ENCODE measurements around the gene TIAM2. TPM values are rescaled to one million over a fixed set of nuclear protein-coding genes. Genes with fewer than 3 reads are reported as not detected.
A peak's percentile ranks its signal among the peaks of the same experiment; 100 is the strongest.

The TIAM2 gene
- total RNA-seq, 1 experiment from 2014 or later = 11.3 TPM

GRCh38 chr6:155272353-155273232 is 277.5 kb downstream of the TIAM2 start:
- in situ Hi-C loops (cut with HindIII; ENCODE audit: low pct_unique_long_range_greater_than_20kb, low sequenced_read_pairs) = no loop called here
- DNase-seq (ENCODE audit: low read depth) = no peak

GRCh38 chr6:155273431-155273830 is 278.3 kb downstream of the TIAM2 start:
- in situ Hi-C loops (cut with HindIII; ENCODE audit: low pct_unique_long_range_greater_than_20kb, low sequenced_read_pairs) = no loop called here
- peak; percentile 24 for DNase-seq (ENCODE audit: low read depth)

- in situ Hi-C loops (cut with HindIII; ENCODE audit: low pct_unique_long_range_greater_than_20kb, low sequenced_read_pairs) = no loop called here
- no peak for DNase-seq (ENCODE audit: low read depth)
Measured at GRCh38 chr6:155274106-155274505, 279.0 kb downstream of the TIAM2 start.

GRCh38 chr6:155274533-155274932 is 279.4 kb downstream of the TIAM2 start:
- in situ Hi-C loops (cut with HindIII; ENCODE audit: low pct_unique_long_range_greater_than_20kb, low sequenced_read_pairs) = no loop called here
- DNase-seq (ENCODE audit: low read depth) = no peak

GRCh38 chr6:155275808-155276480 is 280.8 kb downstream of the TIAM2 start:
- no peak for DNase-seq (ENCODE audit: low read depth)
- in situ Hi-C loops (cut with HindIII; ENCODE audit: low pct_unique_long_range_greater_than_20kb, low sequenced_read_pairs) = no loop called here

GRCh38 chr6:155276638-155277037 is 281.5 kb downstream of the TIAM2 start:
- in situ Hi-C loops (cut with HindIII; ENCODE audit: low pct_unique_long_range_greater_than_20kb, low sequenced_read_pairs) = no loop called here
- DNase-seq (ENCODE audit: low read depth) = no peak

GRCh38 chr6:155278319-155279049 is 283.4 kb downstream of the TIAM2 start:
- DNase-seq (ENCODE audit: low read depth) = no peak
- in situ Hi-C loops (cut with HindIII; ENCODE audit: low pct_unique_long_range_greater_than_20kb, low sequenced_read_pairs) = no loop called here

GRCh38 chr6:155284775-155285174 is 289.7 kb downstream of the TIAM2 start:
- in situ Hi-C loops (cut with HindIII; ENCODE audit: low pct_unique_long_range_greater_than_20kb, low sequenced_read_pairs) = no loop called here

GRCh38 chr6:155287762-155288161 is 292.6 kb downstream of the TIAM2 start:
- no peak for DNase-seq (ENCODE audit: low read depth)
- in situ Hi-C loops (cut with HindIII; ENCODE audit: low pct_unique_long_range_greater_than_20kb, low sequenced_read_pairs) = no loop called here

More at GRCh38 chr6:155284775-155285174, 289.7 kb downstream of the TIAM2 start:
- no peak for DNase-seq (ENCODE audit: low read depth)

GRCh38 chr6:155290491-155290890 is 295.4 kb downstream of the TIAM2 start:
- in situ Hi-C loops (cut with HindIII; ENCODE audit: low pct_unique_long_range_greater_than_20kb, low sequenced_read_pairs) = no loop called here
- no peak for DNase-seq (ENCODE audit: low read depth)

GRCh38 chr6:155291291-155291690 is 296.2 kb downstream of the TIAM2 start:
- no peak for DNase-seq (ENCODE audit: low read depth)
- in situ Hi-C loops (cut with HindIII; ENCODE audit: low pct_unique_long_range_greater_than_20kb, low sequenced_read_pairs) = no loop called here

GRCh38 chr6:155292711-155293110 is 297.6 kb downstream of the TIAM2 start:
- DNase-seq (ENCODE audit: low read depth) = no peak
- in situ Hi-C loops (cut with HindIII; ENCODE audit: low pct_unique_long_range_greater_than_20kb, low sequenced_read_pairs) = no loop called here

GRCh38 chr6:155297669-155298068 is 302.6 kb downstream of the TIAM2 start:
- in situ Hi-C loops (cut with HindIII; ENCODE audit: low pct_unique_long_range_greater_than_20kb, low sequenced_read_pairs) = no loop called here

GRCh38 chr6:155301867-155302266 is 306.8 kb downstream of the TIAM2 start:
- DNase-seq (ENCODE audit: low read depth) = no peak
- in situ Hi-C loops (cut with HindIII; ENCODE audit: low pct_unique_long_range_greater_than_20kb, low sequenced_read_pairs) = no loop called here

More at GRCh38 chr6:155297669-155298068, 302.6 kb downstream of the TIAM2 start:
- no peak for DNase-seq (ENCODE audit: low read depth)

- no peak for DNase-seq (ENCODE audit: low read depth)
- in situ Hi-C loops (cut with HindIII; ENCODE audit: low pct_unique_long_range_greater_than_20kb, low sequenced_read_pairs) = no loop called here
Measured at GRCh38 chr6:155303361-155303870, 308.3 kb downstream of the TIAM2 start.

GRCh38 chr6:155306958-155307357 is 311.8 kb downstream of the TIAM2 start:
- DNase-seq (ENCODE audit: low read depth) = no peak
- in situ Hi-C loops (cut with HindIII; ENCODE audit: low pct_unique_long_range_greater_than_20kb, low sequenced_read_pairs) = no loop called here

Data from Caki2 (cell line).